T-helper 2 cell treated with Interferon-gamma antibody and Interleukin-4, amounts not matched to agents 5 μg/mL and 100 μg/mL, for 36 hours (primary cell): ENCODE data around the gene POLR2E.

Experiments
- DNase-seq: peaks from one replicate; pipeline ENCODE4 v3.0.0; 2021; ENCODE audit warnings: low spot score
- H3K27ac Mint-ChIP-seq: one replicate; pipeline ENCODE4 v1.8.0; 2021; ENCODE audit warnings: mild to moderate bottlenecking, mixed read lengths
- H3K27me3 Mint-ChIP-seq: one replicate; pipeline ENCODE4 v1.8.0; 2021; ENCODE audit warnings: low read depth, mixed read lengths
- H3K36me3 Mint-ChIP-seq: one replicate; pipeline ENCODE4 v1.8.0; 2021; ENCODE audit warnings: low read depth, mixed read lengths
- H3K4me1 Mint-ChIP-seq: one replicate; pipeline ENCODE4 v1.8.0; 2021; ENCODE audit warnings: low read depth, mixed read lengths
- H3K4me3 Mint-ChIP-seq: one replicate; pipeline ENCODE4 v1.8.0; 2022; ENCODE audit warnings: mild to moderate bottlenecking, moderate library complexity, mixed read lengths
- H3K9me3 Mint-ChIP-seq: one replicate; pipeline ENCODE4 v1.8.0; 2021; ENCODE audit warnings: mixed read lengths

Gene POLR2E

GRCh38 chr19:1094978-1095701 lies at the start of gene POLR2E:
TSS of gene POLR2E (minus strand) at chr19:1095375. CDS start at chr19:1095315, 60 bp downstream.
- Mint-ChIP-seq H3K9me3 (peaks cover 6% of the 10 kb centered on the region), H3K36me3 (peaks cover 21% of the 10 kb centered on the region), H3K4me1 (peaks cover 28% of the 10 kb centered on the region), H3K27ac (peak within 1 kb of the TSS; percentile 88), H3K27me3 (no peaks in the 10 kb centered on the region), H3K4me3 (peak within 1 kb of the TSS; percentile 92)
- DNase-seq, result peak; percentile 97

- Mint-ChIP-seq H3K4me3 (no peak overlapping the region), H3K4me1 (no peaks in the 10 kb centered on the region), H3K27me3 (no peaks in the 10 kb centered on the region), H3K36me3 (peaks cover 29% of the 10 kb centered on the region), H3K27ac (peak overlapping the region; percentile 39), H3K9me3 (no peaks in the 10 kb centered on the region)
- no peak for DNase-seq
Observed at GRCh38 chr19:1144741-1145140, 49.6 kb upstream of the POLR2E start.

- no peak for DNase-seq
- no peaks in the 10 kb centered on the region for H3K4me1 Mint-ChIP-seq
- H3K27ac Mint-ChIP-seq, result no peak overlapping the region
- no peaks in the 10 kb centered on the region for H3K9me3 Mint-ChIP-seq
- H3K27me3 Mint-ChIP-seq, result no peaks in the 10 kb centered on the region
- no peak overlapping the region for H3K4me3 Mint-ChIP-seq
- peaks cover 28% of the 10 kb centered on the region for H3K36me3 Mint-ChIP-seq
Observed at GRCh38 chr19:1143828-1144399, 48.7 kb upstream of the POLR2E start.

- peaks cover 29% of the 10 kb centered on the region for H3K36me3 Mint-ChIP-seq
- no peak overlapping the region for H3K4me3 Mint-ChIP-seq
- H3K4me1 Mint-ChIP-seq, result no peaks in the 10 kb centered on the region
- no peak overlapping the region for H3K27ac Mint-ChIP-seq
- no peaks in the 10 kb centered on the region for H3K27me3 Mint-ChIP-seq
- H3K9me3 Mint-ChIP-seq, result no peaks in the 10 kb centered on the region
- DNase-seq, result no peak
Observed at GRCh38 chr19:1141944-1142343, 46.8 kb upstream of the POLR2E start.

- peaks cover 25% of the 10 kb centered on the region for H3K36me3 Mint-ChIP-seq
- peaks cover 3% of the 10 kb centered on the region for H3K4me1 Mint-ChIP-seq
- H3K27me3 Mint-ChIP-seq, result no peaks in the 10 kb centered on the region
- no peak overlapping the region for H3K27ac Mint-ChIP-seq
- no peak for DNase-seq
- no peak overlapping the region for H3K4me3 Mint-ChIP-seq
- H3K9me3 Mint-ChIP-seq, result no peaks in the 10 kb centered on the region
Observed at GRCh38 chr19:1140272-1141027, 45.3 kb upstream of the POLR2E start.

GRCh38 chr19:1139126-1139525 lies 44.0 kb upstream of the POLR2E start:
- no peaks in the 10 kb centered on the region for H3K27me3 Mint-ChIP-seq
- H3K27ac Mint-ChIP-seq, result no peak overlapping the region
- no peak for DNase-seq
- H3K4me1 Mint-ChIP-seq, result peaks cover 3% of the 10 kb centered on the region
- H3K9me3 Mint-ChIP-seq, result no peaks in the 10 kb centered on the region
- H3K36me3 Mint-ChIP-seq, result peaks cover 19% of the 10 kb centered on the region
- H3K4me3 Mint-ChIP-seq, result no peak overlapping the region

- Mint-ChIP-seq H3K4me3 (no peak overlapping the region), H3K27ac (no peak overlapping the region), H3K27me3 (no peaks in the 10 kb centered on the region), H3K36me3 (peaks cover 12% of the 10 kb centered on the region), H3K9me3 (no peaks in the 10 kb centered on the region), H3K4me1 (peaks cover 3% of the 10 kb centered on the region)
- DNase-seq, result no peak
Observed at GRCh38 chr19:1138121-1138520, 42.9 kb upstream of the POLR2E start.

- H3K27me3 Mint-ChIP-seq, result no peaks in the 10 kb centered on the region
- H3K36me3 Mint-ChIP-seq, result peaks cover 4% of the 10 kb centered on the region
- H3K9me3 Mint-ChIP-seq, result no peaks in the 10 kb centered on the region
- no peak overlapping the region for H3K4me3 Mint-ChIP-seq
- peaks cover 3% of the 10 kb centered on the region for H3K4me1 Mint-ChIP-seq
- no peak overlapping the region for H3K27ac Mint-ChIP-seq
- no peak for DNase-seq
Observed at GRCh38 chr19:1136621-1137317, 41.6 kb upstream of the POLR2E start.

- Mint-ChIP-seq H3K9me3 (no peaks in the 10 kb centered on the region), H3K27me3 (no peaks in the 10 kb centered on the region), H3K27ac (no peak overlapping the region), H3K36me3 (peaks cover 4% of the 10 kb centered on the region), H3K4me3 (no peak overlapping the region), H3K4me1 (peaks cover 3% of the 10 kb centered on the region)
- DNase-seq, result no peak
Observed at GRCh38 chr19:1136201-1136600, 41.0 kb upstream of the POLR2E start.

- Mint-ChIP-seq H3K4me1 (peaks cover 7% of the 10 kb centered on the region), H3K9me3 (no peaks in the 10 kb centered on the region), H3K27ac (no peak overlapping the region), H3K4me3 (no peak overlapping the region), H3K36me3 (peaks cover 4% of the 10 kb centered on the region), H3K27me3 (no peaks in the 10 kb centered on the region)
- no peak for DNase-seq
Observed at GRCh38 chr19:1135454-1135853, 40.3 kb upstream of the POLR2E start.

GRCh38 chr19:1134431-1134830 lies 39.3 kb upstream of the POLR2E start:
- no peak for DNase-seq

GRCh38 chr19:1133471-1133929 lies 38.3 kb upstream of the POLR2E start:
- Mint-ChIP-seq H3K9me3 (no peaks in the 10 kb centered on the region), H3K36me3 (peaks cover 4% of the 10 kb centered on the region), H3K27me3 (no peaks in the 10 kb centered on the region), H3K4me3 (peak overlapping the region; percentile 63), H3K27ac (peak overlapping the region; percentile 79), H3K4me1 (peaks cover 8% of the 10 kb centered on the region)
- peak; percentile 65 for DNase-seq

More at GRCh38 chr19:1134431-1134830, 39.3 kb upstream of the POLR2E start:
- peaks cover 8% of the 10 kb centered on the region for H3K4me1 Mint-ChIP-seq
- peak overlapping the region; percentile 31 for H3K27ac Mint-ChIP-seq
- H3K9me3 Mint-ChIP-seq, result no peaks in the 10 kb centered on the region
- H3K36me3 Mint-ChIP-seq, result peaks cover 3% of the 10 kb centered on the region
- no peak overlapping the region for H3K4me3 Mint-ChIP-seq
- H3K27me3 Mint-ChIP-seq, result no peaks in the 10 kb centered on the region

- H3K27me3 Mint-ChIP-seq, result no peaks in the 10 kb centered on the region
- DNase-seq, result peak; percentile 35
- H3K9me3 Mint-ChIP-seq, result no peaks in the 10 kb centered on the region
- peak overlapping the region; percentile 90 for H3K4me3 Mint-ChIP-seq
- peaks cover 10% of the 10 kb centered on the region for H3K4me1 Mint-ChIP-seq
- peak overlapping the region; percentile 86 for H3K27ac Mint-ChIP-seq
- H3K36me3 Mint-ChIP-seq, result peaks cover 6% of the 10 kb centered on the region
Observed at GRCh38 chr19:1132552-1133383, 37.6 kb upstream of the POLR2E start.
